Umbilical cord (tissue), 2 donors: ENCODE measurements around the gene FOXO6. TPM values are rescaled to one million over a fixed set of nuclear protein-coding genes. Genes with fewer than 3 reads are reported as not detected.

Source experiments
- DNase-seq: peaks from one replicate; pipeline ENCODE4 v3.0.0-alpha.2; 2015; ENCODE audit warnings: low spot score
- total RNA-seq: library from RNA; depleted of rRNA; stranded (reverse); fragments of >200 nt; gene quantifications from one replicate; pipeline ENCODE4 v1.2.3, GENCODE V29; 2014; ENCODE audit warnings: low replicate concordance; ENCODE audit not compliant: insufficient read depth

Gene FOXO6
- total RNA-seq, 1 donor from 2014 or later: 0.24 TPM

DNA sequence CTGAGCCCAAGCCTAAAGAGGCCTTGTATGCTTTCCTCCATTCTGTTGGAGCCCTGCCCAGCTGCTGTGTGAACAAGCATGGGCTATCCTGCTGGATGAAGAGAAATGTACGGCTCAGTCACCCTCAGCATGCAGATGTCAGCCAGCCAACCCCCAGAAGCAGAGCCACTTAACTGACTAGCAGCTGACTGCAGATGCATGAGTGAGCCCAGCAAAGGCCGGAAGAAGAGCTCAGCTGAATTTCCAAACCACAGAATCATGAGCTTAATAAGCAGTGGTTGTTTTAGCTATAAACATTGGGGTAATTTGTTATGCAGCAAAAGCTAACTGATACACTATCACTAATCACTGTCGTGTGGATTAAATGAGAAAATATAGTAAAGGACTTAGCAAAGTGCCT lies 39.0 kb downstream of the FOXO6 start:
- DNase-seq: no peak

DNA sequence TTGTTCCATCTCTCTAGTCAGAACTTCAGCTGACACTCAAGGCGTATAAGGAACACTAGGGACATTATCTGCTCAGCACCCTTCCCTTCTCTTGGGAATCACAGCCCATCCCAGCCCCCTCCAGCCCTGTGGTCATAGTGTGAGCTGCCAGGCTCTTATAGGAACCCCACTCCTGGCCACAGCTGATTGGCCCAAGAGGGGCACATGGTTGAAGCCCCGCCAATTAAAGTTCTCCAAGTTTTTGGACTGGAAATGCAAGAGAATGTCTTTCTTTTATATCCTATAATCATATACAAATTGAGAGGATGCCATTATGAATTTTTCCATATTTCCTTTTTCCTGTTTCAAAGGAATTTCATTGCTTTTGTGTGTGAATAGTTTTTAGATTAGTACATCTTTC lies 40.7 kb downstream of the FOXO6 start:
- no peak for DNase-seq

DNA sequence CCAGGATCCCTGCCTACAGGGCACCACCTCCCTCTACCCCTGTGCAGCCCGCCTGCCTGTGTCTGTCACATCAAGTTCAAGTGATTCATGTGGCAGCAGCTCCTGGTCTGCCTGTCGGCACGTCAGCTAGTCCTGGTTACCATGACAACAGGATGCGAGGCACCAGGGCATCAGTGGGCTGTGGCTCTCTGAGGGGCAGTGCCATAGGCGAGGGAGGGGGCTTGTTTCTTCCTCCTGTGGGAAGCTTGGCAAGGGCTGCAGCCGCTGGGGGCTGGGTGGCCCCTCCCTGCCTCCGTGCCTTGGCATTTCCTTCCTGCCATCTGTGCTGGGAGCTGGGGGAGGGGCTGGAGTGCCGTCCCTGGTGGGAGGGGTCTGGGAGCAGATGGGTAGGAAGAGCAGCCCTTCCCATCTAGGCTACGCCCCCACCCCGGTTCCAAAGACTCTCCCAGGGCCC lies 43.1 kb downstream of the FOXO6 start:
- peak; percentile 72 for DNase-seq

DNA sequence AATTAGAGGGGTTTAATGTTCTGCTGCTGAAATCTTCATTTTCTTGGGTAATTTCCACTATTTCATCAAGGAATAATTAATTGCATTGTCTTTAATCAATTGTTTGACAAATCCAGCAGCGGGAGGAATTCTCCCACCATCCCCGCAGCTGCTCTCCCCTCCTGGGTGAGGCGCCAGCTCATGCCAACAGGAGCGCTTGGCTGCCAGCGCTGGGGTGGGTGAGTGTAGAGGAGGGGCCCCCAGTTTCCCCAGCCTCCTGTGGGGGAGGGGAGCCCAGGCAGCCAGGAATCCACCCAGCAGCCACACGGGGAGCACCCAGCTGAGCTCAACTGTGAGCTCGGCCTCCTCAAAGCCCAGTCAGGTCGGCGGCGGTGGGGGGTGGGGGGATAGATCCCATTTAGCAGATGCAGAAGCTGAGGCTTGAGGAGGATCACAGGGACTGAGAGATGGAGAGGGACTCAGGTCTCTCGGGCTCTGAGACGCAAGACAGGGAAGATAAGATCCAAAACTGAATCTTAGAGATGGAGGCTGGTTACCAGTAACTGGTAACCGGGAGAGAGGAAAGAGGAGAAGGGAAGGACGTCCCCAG lies 46.5 kb downstream of the FOXO6 start:
- DNase-seq: no peak

DNA sequence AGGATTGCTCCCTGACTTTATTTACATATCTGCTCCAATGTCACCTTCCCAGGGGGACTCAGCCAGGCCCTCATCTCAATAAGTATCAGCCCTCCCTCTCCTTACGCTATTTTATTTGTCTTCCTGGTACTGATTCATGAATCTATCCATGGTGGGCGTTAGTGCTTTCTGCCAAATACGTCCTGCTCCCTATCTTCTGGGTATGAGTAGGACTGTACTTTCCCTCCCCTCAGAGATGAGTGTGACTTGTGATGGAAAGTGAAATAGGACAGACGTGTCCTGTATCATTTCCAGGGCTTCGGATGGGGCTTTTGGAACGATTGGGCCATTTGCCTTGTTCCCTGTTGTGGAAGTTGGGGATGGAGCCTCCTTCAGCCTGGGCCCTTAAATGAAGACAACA lies 47.5 kb downstream of the FOXO6 start:
- no peak for DNase-seq

DNA sequence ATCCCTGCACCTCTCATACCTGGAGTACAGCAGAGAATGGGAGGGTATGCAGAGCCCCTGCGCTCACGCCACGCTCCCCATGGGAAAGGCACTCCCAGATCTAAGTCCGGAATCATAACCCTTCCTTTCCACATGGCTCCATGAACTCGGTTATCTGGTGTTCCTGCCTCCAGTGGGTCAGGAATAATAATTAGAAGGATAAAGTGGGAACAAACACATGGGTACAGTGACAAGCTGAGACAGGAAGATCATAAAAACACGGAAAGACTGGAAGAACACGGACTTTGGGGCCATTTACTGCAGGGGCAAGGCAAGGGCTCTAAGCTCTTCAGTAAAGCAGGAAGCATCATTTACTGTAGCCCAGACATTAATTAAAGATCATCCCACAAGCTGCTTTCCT lies 48.6 kb downstream of the FOXO6 start:
- DNase-seq: no peak

DNA sequence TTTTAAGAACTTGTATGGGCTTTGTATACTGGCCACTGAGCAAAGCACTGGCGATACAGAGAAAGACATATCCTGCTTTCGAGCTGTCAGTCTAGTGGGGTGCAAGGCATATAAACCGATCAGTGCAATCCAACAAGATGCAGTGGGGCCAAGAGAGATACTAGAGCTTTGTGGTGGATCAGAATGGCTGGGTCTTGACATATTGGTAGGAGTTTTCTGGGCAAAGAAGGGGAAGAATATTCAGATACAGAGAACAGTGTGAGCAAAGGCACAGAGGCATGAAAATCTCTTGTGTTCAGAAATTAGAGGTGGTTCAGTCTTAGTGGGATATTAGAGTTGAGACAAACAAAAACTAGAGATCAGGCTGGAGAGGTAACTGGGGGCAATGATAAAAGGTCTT lies 49.2 kb downstream of the FOXO6 start:
- DNase-seq: no peak

DNA sequence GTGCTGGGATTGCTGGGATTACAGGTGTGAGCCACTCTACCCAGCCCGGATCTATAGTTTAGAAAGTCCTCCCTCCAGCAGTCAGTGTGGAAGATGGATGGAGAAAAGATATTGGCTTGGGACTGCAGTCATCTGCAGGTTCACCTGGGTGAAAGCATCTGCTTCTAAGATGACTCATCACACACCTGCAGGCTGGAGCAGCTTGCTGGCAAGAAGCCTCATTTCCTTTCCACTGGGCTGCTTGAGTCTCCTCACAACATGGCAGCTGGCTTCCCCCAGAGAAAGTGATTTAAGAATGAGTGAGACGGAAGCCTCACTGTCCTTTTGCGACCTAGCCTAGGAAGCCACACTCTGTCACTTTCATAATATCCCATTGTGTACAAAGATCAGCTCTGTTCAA lies 50.0 kb downstream of the FOXO6 start:
- no peak for DNase-seq

DNA sequence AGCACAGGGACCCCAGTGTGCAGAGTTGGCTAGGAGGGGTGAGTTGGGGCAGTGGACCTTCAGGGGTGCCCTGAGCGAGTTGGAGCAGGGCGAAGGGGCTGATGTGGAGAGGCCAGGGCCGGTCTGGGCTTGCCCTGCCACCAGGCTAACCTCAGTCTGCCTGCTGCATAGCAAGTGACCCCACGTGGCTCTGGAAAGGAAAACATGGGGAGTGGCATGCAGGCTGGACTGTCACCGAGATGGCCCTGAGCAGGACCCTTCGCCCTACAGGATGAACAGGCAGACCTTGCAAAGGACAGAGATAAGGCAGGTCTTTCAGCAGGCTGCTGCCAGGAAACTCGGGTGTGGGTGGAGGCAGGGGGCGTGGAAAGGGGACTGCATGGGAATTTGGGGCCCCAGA lies 51.5 kb downstream of the FOXO6 start:
- DNase-seq: no peak

DNA sequence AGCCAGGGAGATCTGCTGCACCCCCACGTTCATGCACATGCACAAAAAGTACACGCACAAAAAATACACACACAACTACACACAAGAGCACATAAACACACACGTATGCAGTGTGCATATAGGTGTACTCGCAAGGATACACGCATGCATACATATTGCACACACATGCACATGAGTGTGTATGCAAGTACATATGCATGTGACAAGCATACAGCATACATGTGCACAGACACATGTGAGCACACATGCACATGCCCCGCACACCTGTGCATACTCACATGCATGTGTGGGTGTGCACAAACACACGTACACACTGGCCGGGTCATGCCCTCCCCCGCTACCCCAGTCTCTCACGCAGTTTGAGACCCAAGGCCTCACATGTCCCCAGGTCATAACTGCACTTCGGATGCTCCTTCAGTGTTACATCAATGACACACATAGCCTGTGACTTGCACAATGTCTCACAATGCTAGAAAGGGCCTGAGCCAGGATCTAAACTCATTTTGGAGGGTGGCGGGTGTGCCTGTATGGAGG lies 52.6 kb downstream of the FOXO6 start:
- DNase-seq: no peak

DNA sequence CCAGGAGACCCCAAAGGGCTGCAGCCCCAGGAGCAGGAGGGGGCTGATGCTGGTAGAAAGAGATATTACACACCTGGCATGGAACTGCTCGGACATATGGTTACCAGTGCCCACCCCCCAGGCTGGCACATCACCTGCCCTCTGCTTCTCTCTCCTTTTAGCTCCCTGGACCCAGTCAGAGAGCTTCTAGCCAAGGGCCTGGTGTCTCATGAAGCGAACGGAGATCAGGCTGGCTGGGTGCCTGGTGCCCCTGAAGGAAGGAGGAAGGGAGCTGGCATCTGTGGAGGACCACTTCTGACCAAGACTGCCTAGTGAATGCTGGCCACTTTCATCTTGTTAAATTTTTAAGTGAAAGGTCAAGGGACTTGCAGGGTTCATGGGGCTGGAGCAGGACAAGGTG lies 53.1 kb downstream of the FOXO6 start:
- no peak for DNase-seq

DNA sequence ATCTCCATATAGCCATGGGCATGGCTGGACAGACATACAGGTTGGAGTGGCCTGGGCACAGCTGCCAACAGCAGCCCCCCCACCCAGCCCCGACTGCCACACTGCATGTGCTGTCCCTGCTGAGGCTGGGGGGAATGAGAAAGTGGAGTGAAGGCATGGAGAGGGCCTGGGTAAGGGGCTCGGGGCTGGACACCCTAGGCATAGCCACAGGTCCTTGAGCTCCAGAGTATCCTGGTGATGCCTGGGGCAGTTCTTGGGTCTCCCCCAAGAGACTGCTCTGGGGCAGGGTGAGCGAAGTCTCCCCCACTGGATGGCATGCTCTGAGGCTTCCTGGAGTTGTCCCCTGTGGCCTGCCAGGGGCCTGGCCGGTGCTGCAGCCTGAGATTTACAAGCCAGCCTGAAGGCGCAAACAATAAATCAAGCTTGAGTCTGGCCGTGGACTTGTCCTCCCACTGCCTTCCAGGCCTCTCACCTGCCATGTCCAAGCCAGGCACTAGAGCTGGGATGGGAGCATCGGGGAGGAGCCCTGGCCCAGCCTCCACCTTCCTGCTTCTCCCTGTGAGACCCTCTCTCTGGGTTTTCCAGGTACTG lies 53.6 kb downstream of the FOXO6 start:
- no peak for DNase-seq

DNA sequence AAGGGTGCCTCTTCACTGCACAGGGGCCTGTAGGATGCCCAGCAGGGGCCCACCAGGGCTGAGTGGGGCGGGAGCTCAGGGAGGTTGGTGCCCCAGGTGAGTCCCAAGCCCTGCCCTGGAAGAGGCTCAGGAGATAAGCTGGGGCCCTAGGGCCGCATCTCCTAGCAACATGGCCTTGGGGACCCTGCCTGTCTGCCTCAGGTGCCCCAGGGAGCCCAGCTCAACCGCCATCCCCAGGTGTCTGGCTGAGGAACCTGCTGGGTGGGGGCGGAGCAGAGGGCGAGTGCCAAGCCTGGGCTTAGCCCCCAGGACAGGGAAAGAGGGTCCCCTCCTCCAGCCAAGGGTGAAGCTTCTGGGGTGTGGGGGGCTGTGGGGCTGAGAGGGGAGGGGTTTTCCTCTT lies 54.8 kb downstream of the FOXO6 start:
- DNase-seq: no peak

DNA sequence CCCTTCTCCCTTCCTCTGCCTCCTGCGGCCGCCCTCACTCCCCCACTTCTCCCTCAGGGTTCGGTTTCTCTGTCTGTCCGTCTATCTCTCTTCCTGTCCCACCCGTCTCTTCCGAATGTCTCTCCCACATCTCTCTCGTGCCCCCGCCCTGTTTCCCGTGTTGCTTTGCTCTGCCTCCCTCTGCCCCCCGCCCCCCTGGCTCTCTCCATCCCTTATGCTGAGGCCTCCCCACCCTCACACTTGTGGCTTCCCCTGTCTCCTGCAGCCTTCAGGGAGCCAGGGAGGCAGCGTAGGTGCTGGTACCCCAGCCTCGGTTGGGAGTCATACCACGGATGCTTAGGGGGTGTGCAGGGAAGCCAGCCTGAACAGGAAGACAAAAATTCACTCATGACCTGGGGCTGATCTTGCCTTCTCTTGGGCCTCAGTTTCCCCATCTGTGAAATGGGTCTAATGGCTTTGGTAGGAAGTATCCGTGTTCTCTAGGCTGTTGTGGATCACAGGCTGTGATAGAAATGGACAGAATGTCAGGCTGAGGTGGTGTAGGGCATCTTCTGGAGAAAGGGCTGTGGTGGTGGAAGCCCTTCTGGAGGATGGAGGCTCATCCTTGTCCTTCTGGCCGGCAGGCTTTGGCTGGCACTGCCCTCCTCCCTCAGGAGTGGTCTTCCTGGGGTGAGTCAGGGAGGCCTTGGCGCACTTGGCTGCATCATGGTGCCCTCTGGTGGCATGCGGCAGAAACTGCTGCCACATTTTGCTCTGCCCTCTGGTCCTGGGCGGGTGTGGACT lies 55.5 kb downstream of the FOXO6 start:
- peak; percentile 83 for DNase-seq

DNA sequence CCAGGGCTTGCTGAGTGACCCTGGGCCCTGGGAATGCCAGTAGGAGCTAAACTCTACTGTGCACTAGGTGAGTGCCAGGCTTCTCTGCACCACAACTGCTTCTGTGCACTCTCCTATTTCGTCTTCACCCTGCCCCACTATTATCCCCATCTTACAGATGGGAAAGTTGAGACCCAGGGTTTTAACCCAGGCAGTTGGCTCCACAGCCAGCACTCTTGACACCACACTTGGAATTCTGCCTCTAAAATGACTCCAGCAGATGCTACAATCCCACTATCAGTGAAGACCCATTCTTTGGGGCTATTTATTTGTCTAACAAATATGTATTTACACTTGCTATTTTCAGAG lies 56.1 kb downstream of the FOXO6 start:
- no peak for DNase-seq

DNA sequence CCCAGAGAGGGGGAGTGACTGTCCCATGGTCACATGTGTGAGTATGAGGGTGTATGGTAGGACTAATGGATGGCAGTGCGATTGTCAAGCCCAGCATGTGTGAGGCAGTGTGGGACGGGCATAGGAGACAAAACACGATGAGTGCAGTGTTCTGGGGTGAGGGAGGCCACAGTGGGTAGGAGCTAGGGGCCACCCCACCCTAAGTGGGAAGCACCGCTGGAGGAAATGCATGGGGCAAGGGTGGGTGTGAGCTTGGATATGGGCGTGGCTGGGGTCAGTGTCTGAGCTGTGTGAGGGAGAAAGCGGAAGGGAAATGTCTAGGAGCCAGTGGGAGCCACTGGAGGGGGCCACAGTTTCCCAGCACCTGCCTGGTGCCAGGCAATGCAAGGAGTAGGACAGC lies 56.5 kb downstream of the FOXO6 start:
- DNase-seq: no peak

DNA sequence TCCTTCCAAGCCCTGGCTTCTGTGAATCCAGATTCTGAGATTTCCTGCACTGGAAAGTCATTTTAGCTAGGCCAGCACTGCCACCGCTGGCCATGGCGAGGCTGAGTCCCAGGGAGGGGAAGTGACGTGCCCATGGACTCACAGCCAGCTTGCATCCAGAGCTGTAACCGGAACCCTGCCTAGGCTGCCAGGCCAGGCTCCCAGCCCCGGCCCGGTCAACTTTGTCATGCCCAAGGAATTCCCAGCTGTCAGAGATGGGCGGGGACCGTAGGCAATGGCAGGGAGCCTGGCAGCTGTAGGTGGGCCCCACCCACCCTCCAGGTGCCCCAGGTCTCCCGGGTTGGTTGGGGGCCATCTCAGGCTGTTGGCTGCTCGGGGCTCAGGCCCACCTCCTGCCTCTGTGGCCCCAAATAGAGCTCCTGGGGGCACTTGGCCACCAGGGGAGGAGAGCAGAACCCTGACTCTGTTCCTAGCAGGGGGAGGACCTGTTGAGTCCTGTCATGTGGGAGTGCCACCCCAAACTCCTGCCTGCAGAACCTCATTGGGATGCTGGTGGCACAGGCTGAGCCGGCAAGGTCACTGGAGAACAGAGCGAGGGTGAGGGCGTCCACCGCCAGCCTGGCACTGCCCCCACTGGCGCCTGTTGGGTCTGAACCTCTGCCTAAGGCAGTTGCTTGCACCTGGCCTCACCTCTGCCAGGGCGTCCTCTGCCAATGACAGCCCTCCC lies 57.8 kb downstream of the FOXO6 start:
- peak; percentile 74 for DNase-seq

DNA sequence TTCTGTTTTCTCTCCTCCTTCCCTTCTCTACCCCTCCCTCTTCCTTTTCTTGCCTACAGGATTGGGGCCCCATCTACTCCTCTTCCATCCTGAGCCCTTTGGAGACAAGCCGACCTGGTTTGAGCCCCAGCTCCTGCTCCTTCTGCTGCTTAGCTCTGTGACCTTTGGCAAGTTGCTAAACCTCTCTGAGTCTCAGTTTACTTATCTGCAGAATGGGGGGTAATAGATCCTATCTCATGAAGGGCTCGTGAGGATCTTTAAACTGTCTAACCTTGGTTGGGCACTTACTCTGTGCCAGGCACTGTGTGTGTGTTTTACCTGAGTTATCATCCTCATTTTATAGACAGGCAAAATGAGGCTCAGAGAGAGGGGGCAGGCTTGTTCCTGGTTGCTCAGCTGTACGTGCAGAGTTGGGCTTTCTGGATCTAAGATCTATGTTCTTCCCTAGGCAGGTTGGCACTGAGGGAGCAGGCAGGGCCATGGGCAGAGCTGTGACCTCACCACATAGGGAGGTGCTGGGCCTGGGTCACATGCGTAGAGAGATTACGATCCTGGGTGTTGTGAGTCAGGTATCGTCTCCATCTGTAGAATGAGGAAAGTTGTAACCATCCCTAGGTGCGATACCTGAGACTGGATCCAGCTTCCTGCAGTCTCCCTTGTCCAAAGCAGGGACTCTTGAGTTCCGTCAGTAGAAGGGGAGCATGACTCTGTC lies 58.5 kb downstream of the FOXO6 start:
- no peak for DNase-seq

DNA sequence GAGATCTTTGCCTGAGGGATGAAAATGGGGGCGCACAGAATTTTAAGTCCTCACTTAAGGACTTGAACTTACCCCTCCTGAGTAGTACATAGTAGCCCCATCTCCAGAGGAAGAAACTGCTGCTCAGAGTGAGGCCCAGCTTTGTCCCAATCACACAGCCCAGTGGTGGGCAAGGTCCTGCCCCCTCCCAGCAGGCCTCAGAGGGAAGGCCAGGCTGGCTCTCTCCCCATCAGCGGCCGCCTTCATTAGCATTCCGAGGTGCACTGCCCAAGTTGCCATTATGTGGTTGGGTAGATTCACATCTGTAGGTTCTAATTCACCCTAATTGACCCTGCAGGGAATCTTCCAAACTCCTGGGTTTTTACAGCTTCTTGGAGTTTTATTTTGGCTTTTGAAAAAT lies 59.1 kb downstream of the FOXO6 start:
- no peak for DNase-seq

DNA sequence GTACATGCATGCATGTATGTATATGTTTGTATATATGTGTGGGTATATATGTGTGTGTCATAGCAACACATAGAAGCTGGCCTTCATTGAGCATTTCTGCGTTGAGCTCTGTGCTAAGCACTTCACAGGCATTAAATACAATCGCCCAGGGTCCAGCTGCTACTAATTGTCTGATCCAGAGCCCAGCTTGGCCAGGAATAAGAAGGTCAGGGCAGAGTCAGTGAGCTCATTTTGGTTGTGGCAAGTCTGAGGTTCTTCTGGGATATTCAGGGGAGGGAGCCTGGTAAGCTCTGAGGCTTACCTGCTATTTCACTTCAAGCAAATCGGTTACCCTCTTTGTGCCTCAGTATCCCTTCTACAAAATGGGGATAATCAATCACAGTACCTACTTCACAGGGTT lies 59.6 kb downstream of the FOXO6 start:
- DNase-seq: no peak

DNA sequence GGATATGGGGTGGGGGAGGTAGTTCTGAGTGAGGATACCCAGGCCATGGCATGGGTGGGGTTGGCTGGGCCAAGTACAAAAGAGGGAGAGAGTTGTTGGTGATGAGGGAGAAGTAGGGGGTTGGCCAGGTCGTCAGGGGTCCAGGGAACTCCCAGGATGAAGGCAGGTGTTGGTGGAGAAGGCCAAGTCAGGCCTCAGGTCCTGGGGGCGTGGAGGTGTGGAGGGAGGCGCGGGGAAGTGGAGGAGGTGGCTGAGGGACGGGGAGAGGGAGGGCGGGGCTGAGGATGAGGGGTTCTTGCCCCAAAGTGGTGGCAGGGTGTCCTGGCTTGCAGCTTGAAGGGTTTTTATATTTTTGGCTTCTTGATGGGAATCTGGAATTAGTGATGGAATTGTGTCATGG lies 61.1 kb downstream of the FOXO6 start:
- DNase-seq: no peak
